Caco-2 (cell line): ENCODE data around the gene IRX2. TPM values are rescaled to one million over a fixed set of nuclear protein-coding genes. Genes with fewer than 3 reads are reported as not detected.

Experiments used
- BruUV-seq: library from RNA; stranded (reverse); fragments of 400-500 nt; replicated peaks from 2 replicates; lab custom pipeline; 2021; lab: Mats Ljungman, UMichigan
- CTCF ChIA-PET: fragments of 300-600 bp; sonication (Branson Sonifier 250); formaldehyde crosslinking; loops from one replicate; lab custom pipeline; 2022; ENCODE audit warnings: antibody characterized with exemption; lab: Charles Lee
- POLR2A ChIA-PET: fragments of 300-600 bp; sonication (Branson Sonifier 250); formaldehyde crosslinking; loops from one replicate; lab custom pipeline; 2022; ENCODE audit warnings: antibody characterized with exemption; lab: Charles Lee
- DNase-seq, 2 experiments: peaks; one replicate each; pipeline versions ENCODE4 v3.0.0 to v3.0.0-alpha.2; 2020 to 2022
- H3K27me3 ChIP-seq: replicated peaks from 2 replicates; pipeline ENCODE4 v1.6.0; 2011; ENCODE audit warnings: low read length; ENCODE audit not compliant: control insufficient read depth, insufficient read depth
- H3K36me3 ChIP-seq: 2 replicates; pipeline ENCODE4 v1.5.1; 2011; ENCODE audit warnings: low read length; ENCODE audit not compliant: control insufficient read depth, insufficient read depth
- H3K4me1 ChIP-seq: fragments of 250-450 bp; sonication (Bioruptor Pico); 2 replicates; pipeline ENCODE4 v1.5.1; 2020; ENCODE audit warnings: mild to moderate bottlenecking
- H3K4me3 ChIP-seq: 2 replicates; pipeline ENCODE4 v1.5.1; 2011; ENCODE audit warnings: low read depth, mild to moderate bottlenecking, control low read depth, low read length
- H3K9me3 ChIP-seq: fragments of 250-450 bp; sonication (Bioruptor Pico); 2 replicates; pipeline ENCODE4 v1.5.1; 2020; ENCODE audit warnings: mild to moderate bottlenecking, moderate library complexity
- H3K27ac Mint-ChIP-seq: one replicate; pipeline ENCODE4 v1.8.0; 2022; ENCODE audit warnings: mixed read lengths; ENCODE audit not compliant: unreplicated experiment
- H3K27me3 Mint-ChIP-seq: one replicate; pipeline ENCODE4 v1.8.0; 2022; ENCODE audit warnings: mixed read lengths; ENCODE audit not compliant: insufficient read depth, unreplicated experiment
- H3K36me3 Mint-ChIP-seq: one replicate; pipeline ENCODE4 v1.8.0; 2022; ENCODE audit warnings: mild to moderate bottlenecking, mixed read lengths; ENCODE audit not compliant: insufficient read depth, unreplicated experiment
- H3K4me1 Mint-ChIP-seq: one replicate; pipeline ENCODE4 v1.8.0; 2022; ENCODE audit warnings: low read depth, mixed read lengths; ENCODE audit not compliant: unreplicated experiment
- H3K4me3 Mint-ChIP-seq: one replicate; pipeline ENCODE4 v1.8.0; 2022; ENCODE audit warnings: mild to moderate bottlenecking, moderate library complexity, mixed read lengths; ENCODE audit not compliant: unreplicated experiment
- H3K9me3 Mint-ChIP-seq: one replicate; pipeline ENCODE4 v1.8.0; 2022; ENCODE audit warnings: mixed read lengths; ENCODE audit not compliant: unreplicated experiment
- CTCF ChIP-seq, 2 experiments: fragments of 200-600 bp in 1 of 2; IDR thresholded peaks; 1 replicate in 1 of 2; 2 replicates in 1 of 2; pipeline versions ENCODE4 v1.5.1 to v1.8.0; 2011 to 2022; ENCODE audit warnings: antibody characterized with exemption in 1 of 2, control low read depth in 1 of 2, inconsistent platforms in 1 of 2, low read depth in 1 of 2, low read length in 1 of 2, mild to moderate bottlenecking in 1 of 2, moderate library complexity in 1 of 2; ENCODE audit not compliant: insufficient read depth in 1 of 2, severe bottlenecking in 1 of 2, unreplicated experiment in 1 of 2
- intact Hi-C: fragments of 100-400 bp; cut with micrococcal nuclease; formaldehyde crosslinking; loops from one replicate; pipeline ENCODE4 v1.10.0; 2022; ENCODE audit not compliant: unreplicated experiment
- total RNA-seq: library from RNA; stranded (reverse); gene quantifications from 2 replicates; pipeline ENCODE4 v1.2.3, GENCODE V29; 2022

The IRX2 gene
- total RNA-seq, 1 experiment from 2014 or later: 44.1 TPM

DNA sequence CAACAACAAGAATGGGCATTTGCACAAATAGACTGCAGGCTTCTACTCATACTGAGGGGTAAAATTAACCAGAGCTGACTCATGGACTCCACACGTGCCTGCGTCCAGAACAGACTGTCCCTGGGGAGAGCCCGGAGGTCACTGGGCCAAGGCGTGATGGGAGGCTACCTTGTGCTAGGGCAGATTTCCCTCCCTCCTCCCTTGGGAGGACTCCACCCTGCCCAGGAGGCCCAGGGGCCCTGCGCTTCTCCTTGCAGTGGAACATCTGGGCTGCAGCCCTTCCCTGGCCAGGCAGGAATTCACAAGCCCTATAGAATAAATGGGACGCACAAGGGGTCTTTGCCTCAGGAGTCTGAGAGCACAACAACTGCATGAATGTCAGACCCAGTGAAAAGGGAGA is 35.6 kb downstream of the IRX2 start:
- H3K27me3 ChIP-seq: no peaks in the 10 kb centered on the region

DNA sequence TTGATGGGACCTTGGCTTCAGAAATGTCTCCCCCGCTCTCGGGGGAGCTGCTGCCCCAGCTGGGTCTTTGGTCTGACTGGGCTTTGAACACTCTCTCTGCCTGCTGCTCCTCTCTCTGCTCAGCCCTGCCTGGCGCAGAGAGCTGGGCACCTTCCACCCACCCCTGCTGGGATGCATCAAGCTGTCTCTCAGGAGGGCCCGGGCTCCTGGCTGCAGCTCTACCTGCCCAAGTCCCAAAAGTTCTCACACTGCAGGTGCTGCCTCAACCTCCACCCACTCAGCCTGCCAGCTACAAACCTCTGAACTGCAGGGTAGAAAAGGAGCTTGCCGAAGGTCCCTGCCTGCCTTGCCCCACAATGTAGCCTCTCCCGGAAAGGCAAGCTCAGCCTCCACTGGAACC is 36.7 kb downstream of the IRX2 start:
- Histone ChIP-seq H3K36me3 (no peaks in the 10 kb centered on the region), H3K27me3 (no peaks in the 10 kb centered on the region), H3K4me1 (no peaks in the 10 kb centered on the region), H3K4me3 (no peak overlapping the region), H3K9me3 (no peaks in the 10 kb centered on the region)
- Mint-ChIP-seq H3K27me3 (peaks cover 14% of the 10 kb centered on the region), H3K36me3 (no peaks in the 10 kb centered on the region), H3K4me1 (no peaks in the 10 kb centered on the region), H3K4me3 (no peak overlapping the region), H3K9me3 (peaks cover 12% of the 10 kb centered on the region), H3K27ac (no peak overlapping the region)
- no peak for TF ChIP-seq CTCF (IDR thresholded peaks at IDR 0.05; ENCODE audit: insufficient read depth in 1 of 2, low read depth in 1 of 2, low read length in 1 of 2, severe bottlenecking in 1 of 2, unreplicated experiment in 1 of 2)
- ChIA-PET CTCF (interaction anchor here (1.3 kb wide), 1 partner anchor 13 kb away, joined by 3 read pairs; no protein-coding TSS in a partner anchor), POLR2A (no interaction called here)
- intact Hi-C loops: no loop called here
- no peak for DNase-seq
- no TSS peak for BruUV-seq

More for the DNA sequence above, 35.6 kb downstream of the IRX2 start:
- no peak overlapping the region for H3K4me3 Mint-ChIP-seq
- Histone ChIP-seq H3K9me3 (no peaks in the 10 kb centered on the region), H3K4me3 (no peak overlapping the region), H3K4me1 (no peaks in the 10 kb centered on the region), H3K36me3 (no peaks in the 10 kb centered on the region)
- no peaks in the 10 kb centered on the region for H3K4me1 Mint-ChIP-seq
- CTCF ChIA-PET: no interaction called here
- H3K36me3 Mint-ChIP-seq: no peaks in the 10 kb centered on the region
- BruUV-seq: no TSS peak
- H3K27me3 Mint-ChIP-seq: peaks cover 13% of the 10 kb centered on the region
- no peak for DNase-seq
- POLR2A ChIA-PET: no interaction called here
- intact Hi-C loops: no loop called here
- peaks cover 12% of the 10 kb centered on the region for H3K9me3 Mint-ChIP-seq
- no peak for TF ChIP-seq CTCF (IDR thresholded peaks at IDR 0.05; ENCODE audit: insufficient read depth in 1 of 2, low read depth in 1 of 2, low read length in 1 of 2, severe bottlenecking in 1 of 2, unreplicated experiment in 1 of 2)
- no peak overlapping the region for H3K27ac Mint-ChIP-seq

DNA sequence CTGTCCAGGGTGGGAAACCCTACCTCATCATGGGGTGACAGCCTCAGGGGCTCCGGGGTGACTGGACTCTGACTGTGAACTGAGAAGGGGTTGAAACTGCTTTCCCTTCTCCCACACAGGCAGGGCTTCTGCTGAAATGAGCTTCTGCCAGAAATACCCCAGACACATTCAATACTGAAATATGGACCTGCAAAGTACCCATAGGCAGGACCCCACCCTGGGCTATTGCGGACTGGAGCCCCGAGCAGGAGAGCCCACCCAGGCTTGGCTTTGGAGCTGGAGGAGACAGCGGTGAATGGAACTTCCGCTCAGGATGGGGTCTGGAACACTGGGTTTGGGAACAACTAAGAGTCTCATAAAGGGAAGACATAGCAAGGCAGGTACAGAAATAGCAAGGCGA is 37.5 kb downstream of the IRX2 start:
- no peaks in the 10 kb centered on the region for H3K36me3 Mint-ChIP-seq
- H3K27me3 ChIP-seq: no peaks in the 10 kb centered on the region
- POLR2A ChIA-PET: no interaction called here
- H3K9me3 Mint-ChIP-seq: peaks cover 12% of the 10 kb centered on the region
- no TSS peak for BruUV-seq
- intact Hi-C loops: no loop called here
- no peaks in the 10 kb centered on the region for H3K9me3 ChIP-seq
- DNase-seq: no peak
- no peaks in the 10 kb centered on the region for H3K4me1 Mint-ChIP-seq
- TF ChIP-seq CTCF (IDR thresholded peaks at IDR 0.05; ENCODE audit: insufficient read depth in 1 of 2, low read depth in 1 of 2, low read length in 1 of 2, severe bottlenecking in 1 of 2, unreplicated experiment in 1 of 2): no peak
- H3K27ac Mint-ChIP-seq: no peak overlapping the region
- H3K4me3 ChIP-seq: no peak overlapping the region
- no peaks in the 10 kb centered on the region for H3K36me3 ChIP-seq
- CTCF ChIA-PET: no interaction called here
- H3K4me3 Mint-ChIP-seq: no peak overlapping the region
- peaks cover 14% of the 10 kb centered on the region for H3K27me3 Mint-ChIP-seq
- no peaks in the 10 kb centered on the region for H3K4me1 ChIP-seq
